Inferior parietal cortex (tissue), 1 donor: ENCODE data around the gene DLGAP4.
"Not testable (repeated sequence)": the region's sequence is repeated elsewhere in the genome, so short reads cannot be mapped to it uniquely, and the experiment has no call there.

Experiments
- DNase-seq: peaks from one replicate; pipeline ENCODE4 v3.0.0-alpha.2; 2016; ENCODE audit errors: extremely low spot score

DLGAP4 gene

DNA sequence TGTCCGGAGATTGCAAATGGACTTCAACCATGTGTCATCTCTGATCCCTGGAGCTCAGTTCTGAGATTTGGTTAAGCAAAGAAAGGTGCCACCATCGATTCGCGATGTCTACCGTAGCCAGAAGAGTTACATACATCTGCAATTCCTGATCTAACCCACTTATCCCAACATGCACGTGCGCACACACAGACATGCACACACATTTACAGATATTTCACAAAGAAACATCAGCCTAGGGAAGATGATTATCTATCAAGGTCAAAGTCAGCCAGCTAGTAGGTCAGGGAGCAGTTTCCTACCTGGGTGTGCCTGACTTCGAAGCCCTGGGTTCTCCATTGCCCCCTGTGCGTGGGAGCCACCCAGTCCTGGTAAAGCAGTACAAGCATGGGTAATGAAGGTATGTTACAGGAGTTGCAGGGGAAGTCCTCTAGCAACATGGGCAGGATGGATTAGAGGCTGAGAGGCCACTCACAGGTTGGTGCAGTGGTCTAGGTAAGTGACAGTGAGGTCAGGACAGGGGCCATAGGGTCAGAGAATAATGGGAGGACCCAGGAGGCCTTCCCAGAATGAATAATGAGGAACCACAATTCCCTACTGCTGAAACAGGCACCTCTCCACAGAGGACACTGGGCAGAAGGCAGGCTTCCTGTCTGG is 150.0 kb downstream of the DLGAP4 start:
- DNase-seq = no peak

- DNase-seq = peak; percentile 82
Observed at GRCh38 chr20:36460648-36461599, 154.8 kb downstream of the DLGAP4 start.

GRCh38 chr20:36461600-36462439 is 155.7 kb downstream of the DLGAP4 start:
- no peak for DNase-seq

- DNase-seq = no peak
Observed at GRCh38 chr20:36462440-36463211, 156.5 kb downstream of the DLGAP4 start.

GRCh38 chr20:36463212-36464061 is 157.3 kb downstream of the DLGAP4 start:
- no peak for DNase-seq

DNA sequence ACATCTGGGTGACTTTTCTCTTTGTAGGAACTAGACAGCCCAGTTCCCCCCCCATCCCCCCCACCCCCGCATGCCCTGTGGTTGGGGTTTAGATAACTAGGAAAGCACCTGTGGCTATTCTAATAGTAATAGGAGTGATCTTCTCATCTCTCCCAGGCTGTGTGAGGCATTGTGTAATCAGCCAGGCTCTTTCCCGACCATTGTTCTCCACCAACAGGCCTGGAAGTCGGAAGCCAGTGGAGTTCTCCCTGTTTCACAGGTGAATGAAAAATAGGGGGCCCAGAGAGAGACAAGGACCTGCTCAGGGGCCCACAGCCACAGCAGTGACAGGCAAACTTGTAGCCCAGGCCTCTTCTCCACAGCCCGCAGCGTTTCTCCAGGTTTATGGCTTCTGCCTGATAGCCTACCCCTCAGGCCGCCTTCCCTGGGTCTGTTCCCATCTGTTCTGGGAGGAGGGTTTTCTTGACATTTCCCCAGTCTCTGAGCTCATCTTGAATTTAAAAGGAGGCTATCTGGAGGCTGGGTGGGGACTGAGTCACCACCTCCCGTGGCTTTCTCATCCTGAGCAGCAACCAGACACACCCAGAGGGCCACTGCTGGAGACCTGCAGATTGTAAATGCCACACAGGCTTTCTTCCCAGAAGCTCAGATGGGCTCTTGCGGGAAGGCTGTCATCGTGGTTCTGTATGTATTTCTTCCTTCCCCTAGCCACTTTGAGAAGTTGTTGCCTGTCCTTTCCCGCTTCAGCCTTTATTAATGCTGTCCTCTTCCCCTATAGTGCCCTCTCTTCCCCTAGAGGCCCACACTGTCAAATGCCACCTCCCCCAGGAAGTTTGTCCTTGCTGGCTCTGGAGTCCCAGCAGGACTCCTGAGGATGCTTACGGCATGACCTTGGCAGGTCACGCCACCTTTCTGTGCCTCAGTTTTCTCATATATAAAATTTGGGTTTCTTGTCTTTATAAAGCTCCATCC is 159.3 kb downstream of the DLGAP4 start:
- no peak for DNase-seq

GRCh38 chr20:36466089-36466488 is 159.9 kb downstream of the DLGAP4 start:
- DNase-seq = no peak

DNA sequence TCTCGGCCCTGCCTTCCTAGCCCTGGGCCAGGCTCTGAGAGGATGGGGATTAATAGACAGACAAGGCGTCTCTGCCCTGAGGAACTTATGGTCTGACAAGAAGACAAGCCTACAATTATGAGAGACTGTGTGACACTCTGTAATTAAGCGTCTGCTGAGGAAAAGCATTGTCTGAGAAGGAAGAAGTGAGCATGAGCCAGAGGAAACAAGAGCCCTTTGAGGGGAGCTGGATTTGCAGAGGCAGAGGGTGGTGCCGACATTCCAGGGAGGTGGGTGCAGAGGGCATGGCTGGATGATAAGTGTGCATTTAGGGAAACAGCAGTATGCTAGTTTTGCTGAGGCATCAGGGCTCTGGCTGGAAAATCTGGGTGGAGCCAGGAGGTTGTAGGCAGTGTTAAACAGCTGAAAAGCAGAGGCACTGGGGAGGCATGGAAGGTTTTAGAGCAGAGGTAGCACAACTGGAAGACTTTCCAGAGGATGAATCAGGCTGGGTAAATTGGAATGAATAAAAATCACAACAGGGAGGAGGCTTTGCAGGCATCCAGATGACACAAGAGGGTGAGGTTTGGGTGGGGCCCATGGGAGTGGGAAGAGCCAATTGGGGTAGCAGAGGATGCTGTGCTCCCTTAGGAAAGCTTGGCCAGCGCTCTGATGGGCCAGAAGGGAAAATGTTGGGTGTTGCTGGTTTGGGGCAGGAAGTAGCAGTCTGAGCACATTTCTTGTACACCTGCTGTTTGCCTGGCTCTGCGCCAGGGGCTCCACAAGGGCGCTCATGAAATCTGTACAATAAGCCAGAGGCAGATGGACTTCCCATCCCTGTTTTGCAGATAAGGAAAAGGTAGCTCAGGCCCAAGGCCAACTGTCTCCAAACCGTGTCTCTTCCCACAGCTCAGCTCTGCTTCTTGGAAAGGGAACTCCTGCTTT is 161.2 kb downstream of the DLGAP4 start:
- DNase-seq = no peak

DNA sequence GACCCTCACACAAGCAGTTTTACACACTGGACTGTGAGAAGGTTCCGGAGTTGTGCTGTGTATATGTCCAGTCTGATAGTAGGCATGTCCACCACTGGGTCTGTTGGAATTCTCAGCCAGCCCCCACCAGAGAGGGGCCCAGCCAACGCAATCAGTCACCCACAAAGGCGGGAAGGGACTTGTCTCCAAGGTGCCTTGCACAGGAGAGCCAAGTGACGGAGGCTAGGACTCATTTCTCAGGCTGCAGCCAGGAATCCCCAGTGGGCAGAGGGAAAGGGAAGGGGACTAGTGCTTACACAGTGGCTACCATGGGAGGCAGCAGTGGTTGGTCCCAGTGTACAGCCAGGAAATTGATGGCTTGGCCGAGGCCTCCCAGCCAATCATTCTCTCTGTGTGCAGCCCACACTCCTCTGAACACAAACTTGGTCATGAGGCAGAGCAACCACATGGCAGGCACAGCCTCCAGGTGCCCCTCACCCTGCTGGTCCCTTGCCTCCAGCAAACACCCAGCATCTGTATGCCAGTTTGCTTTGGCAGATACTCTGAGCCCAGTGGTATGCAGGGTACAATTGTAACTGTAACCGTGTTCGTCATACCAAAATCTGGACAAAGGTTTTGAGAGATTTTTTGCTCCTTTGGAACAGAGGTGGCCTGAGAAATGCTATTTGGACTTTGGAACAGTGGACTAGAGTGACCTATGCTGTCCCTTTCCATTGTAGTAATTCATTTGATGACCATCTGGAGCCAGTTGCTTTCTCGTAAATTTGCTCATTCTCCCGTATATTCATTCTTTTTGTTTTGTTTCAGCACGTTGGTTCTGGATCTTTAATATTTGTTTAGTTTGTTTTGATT is 162.2 kb downstream of the DLGAP4 start:
- DNase-seq = no peak

DNA sequence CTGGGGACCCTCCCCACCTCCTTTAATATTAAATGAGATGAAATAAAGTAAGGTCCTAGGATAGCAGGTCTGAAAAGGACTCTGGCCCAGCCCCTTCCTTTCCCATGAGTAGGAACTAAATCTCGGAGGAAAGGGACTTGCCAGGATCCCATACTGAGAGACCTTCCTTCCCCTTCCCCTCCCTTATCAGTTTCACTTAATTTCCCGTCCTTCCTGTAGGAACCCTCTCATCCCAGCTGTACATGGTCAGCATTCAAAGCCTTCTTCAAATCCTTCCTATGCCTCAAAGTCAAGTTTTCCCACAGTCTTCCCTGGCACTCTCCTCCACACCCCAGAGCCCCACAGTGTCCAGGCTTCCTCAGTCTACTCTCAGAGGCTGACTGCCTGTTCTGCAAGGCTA is 163.8 kb downstream of the DLGAP4 start:
- no peak for DNase-seq

GRCh38 chr20:36471885-36472636 is 165.9 kb downstream of the DLGAP4 start:
- no peak for DNase-seq

DNA sequence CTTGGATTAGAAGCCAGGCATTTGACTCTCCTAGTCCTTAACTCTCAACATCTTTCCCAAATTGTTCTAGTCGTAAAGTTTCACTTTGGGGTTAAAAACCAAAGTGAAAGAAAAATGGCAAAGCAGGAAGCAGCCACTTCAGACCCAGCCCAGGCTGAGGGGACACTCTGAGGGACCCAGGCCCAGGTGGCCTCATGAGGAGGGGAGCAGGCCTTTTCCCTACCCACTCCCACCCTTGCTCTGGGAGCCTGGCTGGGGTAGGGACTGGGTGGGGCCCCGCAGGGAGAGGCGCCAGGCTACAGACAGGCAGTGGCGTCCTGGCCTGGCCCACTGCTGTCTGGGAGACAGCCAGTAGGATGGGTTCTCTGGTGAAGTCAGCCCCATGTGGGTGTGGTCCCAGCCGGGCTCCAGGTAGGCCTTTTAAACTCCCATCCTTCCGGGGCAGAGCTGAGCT is 166.5 kb downstream of the DLGAP4 start:
- DNase-seq = no peak

- no peak for DNase-seq
Observed at GRCh38 chr20:36473164-36473563, 167.0 kb downstream of the DLGAP4 start.

GRCh38 chr20:36474563-36474962 is 168.4 kb downstream of the DLGAP4 start:
- no peak for DNase-seq

DNA sequence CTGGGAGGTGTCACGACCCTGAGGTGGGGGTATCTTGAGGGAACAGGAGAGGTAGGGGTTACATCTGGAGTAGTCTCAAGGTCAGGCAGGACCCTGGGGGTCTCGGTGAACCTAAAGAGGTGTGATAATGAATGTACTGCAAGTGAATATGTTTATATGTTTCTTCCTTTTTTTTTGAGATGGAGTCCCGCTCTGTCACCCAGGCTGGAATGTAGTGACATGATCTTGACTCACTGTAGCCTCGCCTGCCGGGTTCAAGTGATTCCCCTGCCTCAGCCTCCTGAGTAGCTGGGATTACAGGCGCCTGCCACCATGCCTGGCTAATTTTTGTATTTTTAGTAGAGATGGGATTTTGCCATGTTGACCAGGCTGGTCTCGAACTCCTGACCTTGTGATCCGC is 168.9 kb downstream of the DLGAP4 start:
- not testable (repeated sequence) for DNase-seq

GRCh38 chr20:36477475-36477874 is 171.3 kb downstream of the DLGAP4 start:
- DNase-seq = no peak
